Panc1 (cell line): Measurements from ENCODE around the gene FLG2.
A peak's percentile ranks its signal among the peaks of the same experiment; 100 is the strongest.

Experiments
- CTCF ChIP-seq: fragments of 450-650 bp; IDR thresholded peaks from 2 replicates; pipeline ENCODE4 v1.5.1; 2017; ENCODE audit warnings: mild to moderate bottlenecking
- POLR2AphosphoS5 ChIP-seq: IDR thresholded peaks from 2 replicates; pipeline ENCODE4 v1.6.1; 2012; ENCODE audit warnings: mild to moderate bottlenecking, low read depth, low read length, moderate library complexity
- TCF7L2 ChIP-seq: IDR thresholded peaks from 2 replicates; pipeline ENCODE4 v1.6.1; 2011; ENCODE audit warnings: mild to moderate bottlenecking, low read depth, low read length, inconsistent platforms

GRCh38 chr1:152347116-152347728 is 12.6 kb downstream of the FLG2 start:
- peak; percentile 86; the same call in 1 of the 2 replicates for TF ChIP-seq CTCF
- TF ChIP-seq POLR2AphosphoS5: no peak
- TF ChIP-seq TCF7L2: no peak
